Mammary epithelial cell (primary cell): ENCODE results near the gene ESRRG.

Experiments used
- EZH2 ChIP-seq: IDR thresholded peaks from 2 replicates; pipeline ENCODE4 v1.6.1; 2012; ENCODE audit warnings: low read length, inconsistent platforms, borderline replicate concordance
- TF ChIP-seq, protein P1 (sequence below), 2 donors: IDR thresholded peaks in 1 of 2; conservative IDR thresholded peaks in 1 of 2; 2 replicates each; pipeline ENCODE4 v1.5.1; 2011 to 2012; ENCODE audit warnings: inconsistent platforms in 2 of 2, low read length in 2 of 2, mild to moderate bottlenecking in 2 of 2, control low read depth in 1 of 2, low read depth in 1 of 2; ENCODE audit not compliant: insufficient read depth in 1 of 2; ENCODE audit errors: extremely low read depth in 1 of 2

DNA sequence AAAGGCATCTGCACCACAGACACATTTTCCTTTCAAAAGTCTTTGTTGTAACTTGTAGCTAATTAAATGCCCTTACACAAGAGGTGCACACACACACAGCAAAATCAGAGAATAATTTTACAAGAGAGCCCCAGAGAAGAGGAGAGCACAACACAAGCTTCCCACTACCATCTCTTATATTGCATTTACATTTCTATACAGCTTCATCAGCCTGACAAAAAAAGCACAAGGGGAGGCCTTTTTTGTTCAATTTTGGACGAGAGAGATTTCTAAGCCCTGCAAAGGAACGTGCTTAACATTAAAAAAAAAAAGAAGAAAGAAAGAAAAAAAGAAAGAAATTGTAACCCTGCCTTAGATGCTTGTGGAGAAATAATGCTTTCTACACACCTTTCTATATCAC, 17.1 kb upstream of the ESRRG start:
- TF ChIP-seq, protein P1, sequence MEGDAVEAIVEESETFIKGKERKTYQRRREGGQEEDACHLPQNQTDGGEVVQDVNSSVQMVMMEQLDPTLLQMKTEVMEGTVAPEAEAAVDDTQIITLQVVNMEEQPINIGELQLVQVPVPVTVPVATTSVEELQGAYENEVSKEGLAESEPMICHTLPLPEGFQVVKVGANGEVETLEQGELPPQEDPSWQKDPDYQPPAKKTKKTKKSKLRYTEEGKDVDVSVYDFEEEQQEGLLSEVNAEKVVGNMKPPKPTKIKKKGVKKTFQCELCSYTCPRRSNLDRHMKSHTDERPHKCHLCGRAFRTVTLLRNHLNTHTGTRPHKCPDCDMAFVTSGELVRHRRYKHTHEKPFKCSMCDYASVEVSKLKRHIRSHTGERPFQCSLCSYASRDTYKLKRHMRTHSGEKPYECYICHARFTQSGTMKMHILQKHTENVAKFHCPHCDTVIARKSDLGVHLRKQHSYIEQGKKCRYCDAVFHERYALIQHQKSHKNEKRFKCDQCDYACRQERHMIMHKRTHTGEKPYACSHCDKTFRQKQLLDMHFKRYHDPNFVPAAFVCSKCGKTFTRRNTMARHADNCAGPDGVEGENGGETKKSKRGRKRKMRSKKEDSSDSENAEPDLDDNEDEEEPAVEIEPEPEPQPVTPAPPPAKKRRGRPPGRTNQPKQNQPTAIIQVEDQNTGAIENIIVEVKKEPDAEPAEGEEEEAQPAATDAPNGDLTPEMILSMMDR (conservative IDR thresholded peaks at IDR 0.05 in 1 of 2, IDR thresholded peaks at IDR 0.05 in 1 of 2; ENCODE audit: extremely low read depth in 1 of 2, insufficient read depth in 1 of 2, low read depth in 1 of 2, low read length in 2 of 2) = no peak
- no peak for TF ChIP-seq EZH2
